Measurements from ENCODE around the gene FADS3. TPM values are rescaled to one million over a fixed set of nuclear protein-coding genes. Genes with fewer than 3 reads are reported as not detected.

Gene FADS3
- total and polyA plus RNA-seq, 2 of the 13 experiments (the other 11 are each of a cell fraction or from before 2014, with no cell fraction given), result 13.4 to 23.2 TPM

GRCh38 chr11:61880031-61880430 lies 11.3 kb downstream of the FADS3 start:
- BruUV-seq (replicated peaks), result no TSS peak
- H3K4me1 ChIP-seq (ENCODE audit: insufficient read depth, low read length), result no peaks in the 10 kb centered on the region
- in situ Hi-C loops (cut with HindIII; ENCODE audit: extremely low pct_ligation_motif_present, low pct_unique_long_range_greater_than_20kb), result no loop called here
- intact Hi-C loops (cut with micrococcal nuclease; ENCODE audit: unreplicated experiment), result no loop called here
- no peaks in the 10 kb centered on the region for H3K9me3 ChIP-seq (ENCODE audit: low read length)
- FAIRE-seq (no peak), ATAC-seq (no peak), DNase-seq (ENCODE audit: low spot score) (no peak)
- H3K36me3 ChIP-seq (replicated peaks in 1 of 2; ENCODE audit: control insufficient read depth in 1 of 2, insufficient read depth in 2 of 2, low read length in 2 of 2), result no peaks in the 10 kb centered on the region; a peak in 1 of 5 replicates
- H3K27me3 ChIP-seq (ENCODE audit: control insufficient read depth in 1 of 2, insufficient read depth in 2 of 2, low read length in 2 of 2), result no peaks in the 10 kb centered on the region
- H3K27ac ChIP-seq (ENCODE audit: extremely low read length, insufficient read depth, low read length), result no peak overlapping the region
- ChIA-PET CTCF (ENCODE audit: low intra/inter-chr PET ratio, low total read pairs) (no interaction called here), POLR2A (no interaction called here)
- H3K4me3 ChIP-seq (replicated peaks in 1 of 3; ENCODE audit: insufficient read depth in 1 of 3, low read depth in 2 of 3, low read length in 3 of 3), result no peak overlapping the region
- H3K4me2 ChIP-seq (ENCODE audit: low read depth, low read length), result no peak overlapping the region
- H4K20me1 ChIP-seq (ENCODE audit: insufficient read depth, low read length), result no peaks in the 10 kb centered on the region
- no peak overlapping the region for H2AFZ ChIP-seq (ENCODE audit: low read length)
- WGBS (ENCODE audit: low lambda C conversion rate), result 92% methylated on average over 11 of the region's 11 CpGs
- no peak overlapping the region for H3K9ac ChIP-seq (ENCODE audit: insufficient read depth, low read depth, low read length)
- no peaks in the 10 kb centered on the region for H3K79me2 ChIP-seq (ENCODE audit: insufficient read depth, low read length)
- TF ChIP-seq RXRA (CRISPR knock-in tag; IDR thresholded peaks at IDR 0.05), result no peak
- no peak for TF ChIP-seq HDAC6 (IDR thresholded peaks at IDR 0.05; ENCODE audit: low read depth, low read length)
- TF ChIP-seq PRDM15 (CRISPR knock-in tag; IDR thresholded peaks at IDR 0.05), result no peak
- TF ChIP-seq ZNF18 (CRISPR knock-in tag; IDR thresholded peaks at IDR 0.05; ENCODE audit: insufficient replicate concordance), result no peak
- no peak for TF ChIP-seq ZHX2 (IDR thresholded peaks at IDR 0.05; ENCODE audit: low read depth)
- TF ChIP-seq ZHX2 (CRISPR knock-in tag; IDR thresholded peaks at IDR 0.05; ENCODE audit: borderline replicate concordance), result no peak
- TF ChIP-seq MLLT10 (CRISPR knock-in tag; IDR thresholded peaks at IDR 0.05), result no peak
- TF ChIP-seq ZNF235 (CRISPR knock-in tag; IDR thresholded peaks at IDR 0.05; ENCODE audit: borderline replicate concordance), result no peak
- TF ChIP-seq ZNF343 (CRISPR knock-in tag; IDR thresholded peaks at IDR 0.05), result no peak
- TF ChIP-seq PHB2 (IDR thresholded peaks at IDR 0.05; ENCODE audit: partially characterized antibody), result no peak
- TF ChIP-seq ZNF12 (CRISPR knock-in tag; IDR thresholded peaks at IDR 0.05), result no peak
- TF ChIP-seq ZNF10 (CRISPR knock-in tag; IDR thresholded peaks at IDR 0.05; ENCODE audit: borderline replicate concordance, low read depth), result no peak
- TF ChIP-seq FOXA3 (CRISPR knock-in tag; IDR thresholded peaks at IDR 0.05), result no peak
- TF ChIP-seq ZNF460 (CRISPR knock-in tag; IDR thresholded peaks at IDR 0.05; ENCODE audit: borderline replicate concordance), result no peak
- no peak for TF ChIP-seq ZNF207 (IDR thresholded peaks at IDR 0.05; ENCODE audit: borderline replicate concordance)
- TF ChIP-seq NCOA1 (CRISPR knock-in tag; IDR thresholded peaks at IDR 0.05), result no peak
